ENCODE data around the gene SPTLC2.
"Not testable (repeated sequence)": the region's sequence is repeated elsewhere in the genome, so short reads cannot be mapped to it uniquely, and the experiment has no call there.

SPTLC2 gene

GRCh38 chr14:77590845-77591485 is 25.5 kb downstream of the SPTLC2 start:
- H3K4me3 ChIP-seq (ENCODE audit: low read depth, low read length), result no peak overlapping the region

- H3K4me3 ChIP-seq (ENCODE audit: low read depth, low read length), result no peak overlapping the region
Measured at GRCh38 chr14:77589099-77589498, 27.3 kb downstream of the SPTLC2 start.

GRCh38 chr14:77588411-77589025 is 27.9 kb downstream of the SPTLC2 start:
- not testable (repeated sequence) for H3K4me3 ChIP-seq (ENCODE audit: low read depth, low read length)

GRCh38 chr14:77585385-77585784 is 31.1 kb downstream of the SPTLC2 start:
- no peak overlapping the region for H3K4me3 ChIP-seq (ENCODE audit: low read depth, low read length)

- H3K4me3 ChIP-seq (ENCODE audit: low read depth, low read length), result no peak overlapping the region
Measured at GRCh38 chr14:77584809-77585208, 31.6 kb downstream of the SPTLC2 start.

- no peak overlapping the region for H3K4me3 ChIP-seq (ENCODE audit: low read depth, low read length)
Measured at GRCh38 chr14:77583657-77584056, 32.8 kb downstream of the SPTLC2 start.

- H3K4me3 ChIP-seq (ENCODE audit: low read depth, low read length), result no peak overlapping the region
Measured at GRCh38 chr14:77582511-77582910, 33.9 kb downstream of the SPTLC2 start.

GRCh38 chr14:77580964-77581505 is 35.4 kb downstream of the SPTLC2 start:
- H3K4me3 ChIP-seq (ENCODE audit: low read depth, low read length), result no peak overlapping the region

GRCh38 chr14:77580477-77580876 is 36.0 kb downstream of the SPTLC2 start:
- H3K4me3 ChIP-seq (ENCODE audit: low read depth, low read length), result no peak overlapping the region

- no peak overlapping the region for H3K4me3 ChIP-seq (ENCODE audit: low read depth, low read length)
Measured at GRCh38 chr14:77579780-77580179, 36.7 kb downstream of the SPTLC2 start.

- H3K4me3 ChIP-seq (ENCODE audit: low read depth, low read length), result no peak overlapping the region
Measured at GRCh38 chr14:77579065-77579464, 37.4 kb downstream of the SPTLC2 start.

- no peak overlapping the region for H3K4me3 ChIP-seq (ENCODE audit: low read depth, low read length)
Measured at GRCh38 chr14:77574446-77575115, 41.9 kb downstream of the SPTLC2 start.

- H3K4me3 ChIP-seq (ENCODE audit: low read depth, low read length), result no peak overlapping the region
Measured at GRCh38 chr14:77573964-77574363, 42.5 kb downstream of the SPTLC2 start.

GRCh38 chr14:77570706-77571268 is 45.6 kb downstream of the SPTLC2 start:
- H3K4me3 ChIP-seq (ENCODE audit: low read depth, low read length), result no peak overlapping the region

- H3K4me3 ChIP-seq (ENCODE audit: low read depth, low read length), result no peak overlapping the region
Measured at GRCh38 chr14:77565994-77566305, 50.5 kb downstream of the SPTLC2 start.

- H3K4me3 ChIP-seq (ENCODE audit: low read depth, low read length), result no peak overlapping the region
Measured at GRCh38 chr14:77565289-77565993, 51.0 kb downstream of the SPTLC2 start.

GRCh38 chr14:77562681-77563080 is 53.8 kb downstream of the SPTLC2 start:
- H3K4me3 ChIP-seq (ENCODE audit: low read depth, low read length), result no peak overlapping the region

GRCh38 chr14:77561881-77562280 is 54.6 kb downstream of the SPTLC2 start:
- H3K4me3 ChIP-seq (ENCODE audit: low read depth, low read length), result no peak overlapping the region

GRCh38 chr14:77559381-77559780 is 57.1 kb downstream of the SPTLC2 start:
- H3K4me3 ChIP-seq (ENCODE audit: low read depth, low read length), result no peak overlapping the region

GRCh38 chr14:77557391-77557790 is 59.0 kb downstream of the SPTLC2 start:
- no peak overlapping the region for H3K4me3 ChIP-seq (ENCODE audit: low read depth, low read length)

GRCh38 chr14:77556946-77557345 is 59.5 kb downstream of the SPTLC2 start:
- H3K4me3 ChIP-seq (ENCODE audit: low read depth, low read length), result no peak overlapping the region

Data from iPS-11a (cell line).